AG04450 (cell line): ENCODE data around the gene SLC22A17. TPM values are rescaled to one million over a fixed set of nuclear protein-coding genes. Genes with fewer than 3 reads are reported as not detected.
"Not testable (repeated sequence)": the region's sequence is repeated elsewhere in the genome, so short reads cannot be mapped to it uniquely, and the experiment has no call there.

Source experiments
- CTCF ChIA-PET: fragments of 300-600, 350-600 bp; formaldehyde crosslinking; extraction: SDS; loops from one replicate; lab custom pipeline; 2022; ENCODE audit warnings: antibody characterized with exemption, inconsistent platforms; lab: Charles Lee
- POLR2A ChIA-PET: fragments of 350-600 bp; formaldehyde crosslinking; extraction: SDS; loops from one replicate; lab custom pipeline; 2021; ENCODE audit warnings: antibody characterized with exemption, inconsistent platforms; lab: Yijun Ruan, JAX
- DNase-seq: peaks from one replicate; pipeline ENCODE4 v3.0.0-alpha.2; 2011; ENCODE audit warnings: low read depth, low spot score
- H3K27ac ChIP-seq: one replicate; pipeline ENCODE4 v1.5.1; 2012; ENCODE audit warnings: low read depth, low read length, control low read depth
- H3K27me3 ChIP-seq: one replicate; pipeline ENCODE4 v1.6.0; 2012; ENCODE audit warnings: low read length; ENCODE audit not compliant: control insufficient read depth, insufficient read depth
- H3K4me3 ChIP-seq: 2 replicates; pipeline ENCODE4 v1.5.1; 2011; ENCODE audit warnings: mild to moderate bottlenecking, low read depth, low read length, control low read depth
- H3K9me3 ChIP-seq: 2 replicates; pipeline ENCODE4 v1.5.1; 2012; ENCODE audit warnings: low read length; ENCODE audit not compliant: control insufficient read depth, insufficient read depth
- polyA minus RNA-seq: library from RNA; depleted of rRNA, polyadenylated mRNA; stranded (reverse); fragments of >200 nt; gene quantifications from 2 replicates; pipeline ENCODE4 v1.2.3, GENCODE V29; 2011; rRNA and poly(A)+ RNA removed
- polyA plus RNA-seq: library from polyadenylated mRNA; depleted of rRNA; stranded (reverse); fragments of >200 nt; gene quantifications from 2 replicates; pipeline ENCODE4 v1.2.3, GENCODE V29; 2011; rRNA removed
- TF ChIP-seq, protein P1 (sequence below): IDR thresholded peaks from 2 replicates; pipeline ENCODE4 v1.5.1; 2011; ENCODE audit warnings: low read depth, low read length, control low read depth, inconsistent platforms

Gene SLC22A17
- polyA plus RNA-seq: 17.4 and 27.0 TPM in 2 replicates
- polyA minus RNA-seq: 12.6 and 17.5 TPM in 2 replicates

DNA sequence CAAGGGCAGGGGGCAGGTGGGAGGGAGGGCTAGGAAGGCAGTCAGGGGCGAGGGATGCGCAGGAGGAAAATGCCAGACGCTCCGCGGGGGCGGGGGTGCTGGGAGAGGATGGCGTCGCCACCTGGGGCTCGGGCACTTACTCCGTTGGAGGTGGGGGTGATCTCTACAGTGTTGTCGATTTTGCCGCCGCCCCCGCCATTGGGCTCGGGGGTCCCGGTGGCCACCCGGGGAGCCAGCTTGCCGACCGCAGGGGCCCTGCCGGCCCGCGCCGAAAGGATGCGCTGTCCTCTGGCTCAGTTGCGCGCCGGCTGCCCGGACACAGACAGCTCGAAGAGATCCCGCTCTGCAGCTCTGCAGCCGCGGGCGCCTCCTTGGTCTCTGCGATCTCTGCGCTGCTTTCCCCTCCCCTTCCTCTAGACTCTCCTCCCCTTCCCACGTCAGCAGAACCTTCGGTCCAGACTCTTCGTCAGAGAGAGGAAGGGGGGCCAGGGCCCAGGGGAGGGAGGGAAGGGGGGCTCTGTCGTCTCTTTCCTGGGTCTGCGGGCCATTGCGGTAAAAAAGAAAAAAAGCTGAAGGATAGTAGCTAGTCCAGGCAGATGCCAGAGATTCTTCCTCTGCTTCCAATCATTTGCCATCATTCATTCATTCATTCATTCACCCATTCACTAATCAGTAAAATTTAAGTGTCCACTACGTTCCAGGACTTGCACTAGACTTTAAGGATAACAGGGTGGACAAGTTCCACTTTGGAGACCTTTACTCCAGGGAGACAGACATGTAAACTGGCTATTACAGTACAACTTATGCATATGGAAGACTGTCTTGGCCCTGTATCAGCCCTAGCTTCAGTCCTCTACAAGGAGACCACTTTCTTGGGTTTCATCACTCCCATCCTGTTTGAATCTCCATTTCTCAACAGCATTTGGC, at the start of gene SLC22A17:
Gene SLC22A17, minus strand, starts transcription at position 382 of the 927 bp plus-strand sequence.
- Histone ChIP-seq H3K27me3 (no peaks in the 10 kb centered on the region), H3K4me3 (peak within 1 kb of the TSS; percentile 86), H3K27ac (peak within 1 kb of the TSS; percentile 70), H3K9me3 (no peaks in the 10 kb centered on the region)
- POLR2A ChIA-PET: interaction anchor here (0.6 to 2.2 kb wide), 9 partner anchors 9 to 635 kb away, joined by 3 to 10 read pairs (median 5); partner anchors contain the start of gene PABPN1
- DNase-seq: peak; percentile 81
- CTCF ChIA-PET: interaction anchor here (0.6 to 3.7 kb wide), 7 partner anchors 25 to 240 kb away, joined by 3 to 12 read pairs (median 4); partner anchors contain the start of gene PABPN1
- TF ChIP-seq, protein P1, sequence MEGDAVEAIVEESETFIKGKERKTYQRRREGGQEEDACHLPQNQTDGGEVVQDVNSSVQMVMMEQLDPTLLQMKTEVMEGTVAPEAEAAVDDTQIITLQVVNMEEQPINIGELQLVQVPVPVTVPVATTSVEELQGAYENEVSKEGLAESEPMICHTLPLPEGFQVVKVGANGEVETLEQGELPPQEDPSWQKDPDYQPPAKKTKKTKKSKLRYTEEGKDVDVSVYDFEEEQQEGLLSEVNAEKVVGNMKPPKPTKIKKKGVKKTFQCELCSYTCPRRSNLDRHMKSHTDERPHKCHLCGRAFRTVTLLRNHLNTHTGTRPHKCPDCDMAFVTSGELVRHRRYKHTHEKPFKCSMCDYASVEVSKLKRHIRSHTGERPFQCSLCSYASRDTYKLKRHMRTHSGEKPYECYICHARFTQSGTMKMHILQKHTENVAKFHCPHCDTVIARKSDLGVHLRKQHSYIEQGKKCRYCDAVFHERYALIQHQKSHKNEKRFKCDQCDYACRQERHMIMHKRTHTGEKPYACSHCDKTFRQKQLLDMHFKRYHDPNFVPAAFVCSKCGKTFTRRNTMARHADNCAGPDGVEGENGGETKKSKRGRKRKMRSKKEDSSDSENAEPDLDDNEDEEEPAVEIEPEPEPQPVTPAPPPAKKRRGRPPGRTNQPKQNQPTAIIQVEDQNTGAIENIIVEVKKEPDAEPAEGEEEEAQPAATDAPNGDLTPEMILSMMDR: peak; percentile 12

DNA sequence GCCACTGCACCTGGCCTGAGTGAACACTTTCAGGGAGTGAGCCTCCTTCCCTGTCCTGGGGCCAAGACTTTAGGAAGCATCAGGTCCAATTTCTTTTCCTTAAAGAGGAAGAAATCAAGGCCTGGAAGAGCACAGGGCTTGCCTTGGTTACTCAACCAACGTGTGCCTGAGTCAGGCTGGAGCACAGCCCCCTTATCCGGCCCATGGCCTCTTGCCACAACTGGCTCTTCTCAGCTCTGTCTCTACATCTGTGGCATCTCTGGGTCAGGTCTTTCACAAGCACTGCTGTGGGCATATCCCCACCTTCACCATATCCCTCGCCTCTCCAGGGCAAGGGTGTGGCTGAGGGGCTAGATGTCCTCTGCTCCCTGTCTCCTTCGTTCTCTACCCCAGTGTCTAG, 48.6 kb upstream of the SLC22A17 start:
- CTCF ChIA-PET: no interaction called here

DNA sequence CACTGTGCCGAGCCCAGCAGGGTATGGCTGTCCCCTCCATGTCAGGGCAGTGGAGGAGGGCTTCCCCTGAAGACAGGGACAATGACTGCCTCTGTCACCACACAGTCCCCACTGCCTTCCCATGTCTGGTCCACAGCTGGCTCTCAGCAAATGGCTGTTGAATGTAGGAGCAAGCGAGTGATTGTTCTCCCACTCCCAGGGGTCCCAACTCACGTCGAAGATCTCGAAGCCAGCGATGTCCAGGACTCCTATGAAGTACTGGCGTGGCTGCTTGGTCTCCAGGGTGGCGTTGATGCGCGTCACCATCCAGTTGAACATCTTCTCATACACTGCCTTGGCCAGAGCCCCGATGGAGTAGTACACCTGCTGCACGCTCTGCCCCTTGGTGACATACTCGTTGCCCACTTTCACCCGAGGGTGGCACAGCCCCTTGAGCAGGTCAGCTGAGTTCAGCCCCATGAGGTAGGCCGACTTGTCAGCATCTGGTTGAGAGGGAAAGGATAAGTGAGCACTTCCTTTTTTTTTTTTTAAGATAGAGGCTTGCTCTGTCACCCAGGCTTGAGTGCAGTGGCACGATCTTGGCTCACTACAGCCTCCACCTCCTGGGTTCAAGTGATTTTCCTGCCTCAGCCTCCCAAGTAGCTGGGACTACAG, 47.9 kb upstream of the SLC22A17 start:
- H3K27ac ChIP-seq, POLR2A ChIA-PET, H3K4me3 ChIP-seq, CTCF ChIA-PET, H3K9me3 ChIP-seq, DNase-seq, H3K27me3 ChIP-seq: not testable (repeated sequence)

More for the DNA sequence above, 48.6 kb upstream of the SLC22A17 start:
- Histone ChIP-seq H3K9me3 (no peaks in the 10 kb centered on the region), H3K4me3 (no peak overlapping the region), H3K27ac (no peak overlapping the region), H3K27me3 (peaks cover 3% of the 10 kb centered on the region)
- POLR2A ChIA-PET: no interaction called here
- TF ChIP-seq, protein P1: no peak
- DNase-seq: no peak

DNA sequence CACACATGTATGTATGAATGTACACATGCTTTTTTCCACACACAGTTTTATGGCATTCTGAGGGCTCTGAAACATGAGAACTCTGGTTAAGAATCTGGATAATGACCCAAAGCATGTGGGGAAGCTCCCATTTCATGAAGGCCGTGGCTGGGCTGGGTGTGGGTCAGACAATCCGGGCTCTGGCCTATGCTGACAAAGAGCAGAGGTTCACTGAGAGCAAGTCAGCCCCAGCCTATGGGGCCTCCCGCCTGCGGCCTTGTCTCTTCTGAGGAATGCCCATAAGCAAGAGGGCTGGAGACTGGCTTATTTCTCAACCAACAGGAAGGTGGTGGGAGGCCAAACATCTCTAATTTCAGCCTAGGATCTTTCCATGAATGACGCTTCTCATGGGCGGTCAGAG, 46.9 kb upstream of the SLC22A17 start:
- H3K9me3 ChIP-seq: no peaks in the 10 kb centered on the region
- no peak for DNase-seq
- H3K27me3 ChIP-seq: peaks cover 5% of the 10 kb centered on the region
- ChIA-PET CTCF (no interaction called here), POLR2A (no interaction called here)
- H3K27ac ChIP-seq: no peak overlapping the region
- no peak overlapping the region for H3K4me3 ChIP-seq
- TF ChIP-seq, protein P1: no peak

DNA sequence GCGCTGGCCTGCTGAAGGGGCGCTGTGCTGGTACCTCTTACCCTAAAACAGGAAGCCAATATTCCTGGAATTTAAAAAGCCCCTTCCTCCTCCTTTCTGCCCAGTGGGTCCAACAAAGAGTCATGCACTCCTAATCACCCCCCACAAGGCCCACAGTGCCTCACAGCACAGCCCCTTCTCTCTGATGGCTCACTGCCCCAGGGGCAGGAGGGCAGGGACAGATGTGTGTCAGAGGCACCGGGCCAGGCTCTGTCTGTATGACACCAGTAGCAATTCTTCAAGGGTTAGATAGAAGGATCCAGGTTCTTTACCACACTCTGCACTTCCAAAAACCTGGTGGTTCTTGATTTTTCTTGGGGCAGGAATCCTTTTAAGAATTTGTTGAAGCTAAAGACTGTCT, 46.4 kb upstream of the SLC22A17 start:
- ChIA-PET POLR2A (no interaction called here), CTCF (no interaction called here)
- Histone ChIP-seq H3K9me3 (no peaks in the 10 kb centered on the region), H3K27ac (no peak overlapping the region), H3K27me3 (peaks cover 5% of the 10 kb centered on the region), H3K4me3 (no peak overlapping the region)
- TF ChIP-seq, protein P1: no peak
- DNase-seq: no peak
